ENCODE results near the gene UNC5B.

UNC5B gene

DNA sequence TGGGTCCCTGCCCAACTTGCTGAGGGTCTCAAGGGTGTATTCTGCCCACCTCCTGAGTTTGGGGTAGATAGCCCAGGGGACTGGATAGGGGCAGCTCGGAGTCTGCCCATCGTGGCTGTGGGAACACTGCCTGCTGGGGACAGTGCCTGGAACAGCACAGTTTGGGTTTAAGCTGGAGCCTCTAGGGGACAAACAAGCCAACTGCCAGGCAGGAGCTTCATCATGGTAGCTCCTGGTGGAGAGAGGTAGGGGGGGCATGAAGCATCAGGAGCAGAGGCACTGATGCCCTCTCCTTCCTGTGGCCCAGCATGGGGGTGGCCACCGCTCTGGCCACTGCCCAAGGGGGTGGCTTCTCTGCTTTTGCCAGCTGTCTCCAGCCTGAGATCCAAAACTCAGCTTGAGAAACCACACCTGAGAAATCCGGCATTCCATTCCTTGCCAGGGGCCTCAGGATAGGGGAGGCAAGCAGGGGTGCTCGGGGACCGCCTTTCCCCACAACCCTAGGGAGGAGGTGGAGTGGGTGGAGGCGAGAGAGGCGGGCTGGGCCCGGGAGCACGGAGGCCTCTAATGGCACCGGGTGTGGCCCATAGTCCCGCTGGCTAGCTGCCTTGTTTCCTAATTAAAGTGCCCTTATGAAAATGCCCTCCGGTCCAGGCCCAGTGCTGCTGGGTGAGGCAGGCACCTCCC lies 47.6 kb downstream of the UNC5B start:
- TF ChIP-seq, protein P1, sequence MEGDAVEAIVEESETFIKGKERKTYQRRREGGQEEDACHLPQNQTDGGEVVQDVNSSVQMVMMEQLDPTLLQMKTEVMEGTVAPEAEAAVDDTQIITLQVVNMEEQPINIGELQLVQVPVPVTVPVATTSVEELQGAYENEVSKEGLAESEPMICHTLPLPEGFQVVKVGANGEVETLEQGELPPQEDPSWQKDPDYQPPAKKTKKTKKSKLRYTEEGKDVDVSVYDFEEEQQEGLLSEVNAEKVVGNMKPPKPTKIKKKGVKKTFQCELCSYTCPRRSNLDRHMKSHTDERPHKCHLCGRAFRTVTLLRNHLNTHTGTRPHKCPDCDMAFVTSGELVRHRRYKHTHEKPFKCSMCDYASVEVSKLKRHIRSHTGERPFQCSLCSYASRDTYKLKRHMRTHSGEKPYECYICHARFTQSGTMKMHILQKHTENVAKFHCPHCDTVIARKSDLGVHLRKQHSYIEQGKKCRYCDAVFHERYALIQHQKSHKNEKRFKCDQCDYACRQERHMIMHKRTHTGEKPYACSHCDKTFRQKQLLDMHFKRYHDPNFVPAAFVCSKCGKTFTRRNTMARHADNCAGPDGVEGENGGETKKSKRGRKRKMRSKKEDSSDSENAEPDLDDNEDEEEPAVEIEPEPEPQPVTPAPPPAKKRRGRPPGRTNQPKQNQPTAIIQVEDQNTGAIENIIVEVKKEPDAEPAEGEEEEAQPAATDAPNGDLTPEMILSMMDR (IDR thresholded peaks at IDR 0.05; ENCODE audit: control insufficient read depth, insufficient read depth, low read depth, low read length, missing control alignments), result no peak
- no peak overlapping the region for H3K4me3 ChIP-seq (ENCODE audit: control insufficient read depth, low read depth, low read length)
- no peak for DNase-seq (ENCODE audit: low read depth)

DNA sequence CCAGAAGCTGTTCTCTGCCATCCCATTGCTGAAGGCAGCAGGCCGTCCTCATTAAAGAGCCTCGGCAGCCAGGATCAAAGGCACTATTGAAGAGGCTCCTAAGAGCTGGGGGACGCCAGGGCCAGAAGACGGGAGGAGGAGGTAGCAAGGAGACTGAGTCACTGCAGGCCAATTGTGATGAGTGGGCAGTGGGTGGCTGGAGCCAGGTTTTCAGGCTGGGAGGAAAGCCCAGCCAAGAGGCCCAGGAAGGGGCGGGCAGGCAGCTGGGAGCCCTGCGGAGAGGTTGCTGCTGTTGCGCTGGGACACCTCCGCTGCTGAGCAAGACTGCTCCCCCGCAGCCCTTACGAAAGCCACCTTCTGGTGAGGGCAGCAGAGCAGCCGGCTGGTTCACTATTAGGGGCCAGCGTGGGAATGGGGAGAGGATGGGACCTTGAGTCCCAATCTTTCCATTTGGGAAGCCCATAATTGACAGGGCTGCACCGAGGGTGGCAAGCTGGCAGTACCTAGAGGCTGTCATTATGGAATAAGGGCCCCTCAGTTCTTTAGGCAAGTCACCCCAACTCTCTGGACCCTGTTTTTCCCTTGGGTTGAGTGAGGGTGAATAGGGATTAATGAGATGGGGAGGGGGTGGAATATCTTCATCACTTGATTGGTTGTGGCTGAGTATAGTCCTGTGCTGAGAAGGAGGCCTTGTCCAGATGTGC lies 48.4 kb downstream of the UNC5B start:
- TF ChIP-seq, protein P1 (IDR thresholded peaks at IDR 0.05; ENCODE audit: control insufficient read depth, insufficient read depth, low read depth, low read length, missing control alignments), result peak; percentile 16
- no peak overlapping the region for H3K4me3 ChIP-seq (ENCODE audit: control insufficient read depth, low read depth, low read length)
- DNase-seq (ENCODE audit: low read depth), result no peak

DNA sequence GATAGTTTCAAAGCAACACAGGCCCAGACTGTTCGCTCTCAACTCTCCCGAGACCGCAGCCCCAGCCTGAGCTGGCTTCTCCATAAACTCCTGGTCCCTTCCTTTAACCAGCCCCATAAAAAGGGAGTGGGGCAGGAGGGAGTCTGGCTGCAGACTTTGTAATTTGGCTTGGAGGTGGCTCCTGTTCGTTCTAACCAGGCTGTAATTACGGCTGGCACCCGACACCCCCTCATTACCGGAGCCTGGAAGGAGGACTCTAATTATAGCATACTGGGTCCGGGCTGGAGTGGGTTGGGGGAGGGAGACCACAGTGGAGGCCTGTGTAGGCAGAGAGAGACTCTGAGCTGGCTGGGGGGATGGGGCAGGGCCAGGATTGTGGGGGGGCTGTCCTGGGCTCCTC lies 49.7 kb downstream of the UNC5B start:
- TF ChIP-seq, protein P1 (IDR thresholded peaks at IDR 0.05; ENCODE audit: control insufficient read depth, insufficient read depth, low read depth, low read length, missing control alignments), result no peak
- no peak for DNase-seq (ENCODE audit: low read depth)
- H3K4me3 ChIP-seq (ENCODE audit: control insufficient read depth, low read depth, low read length), result no peak overlapping the region

DNA sequence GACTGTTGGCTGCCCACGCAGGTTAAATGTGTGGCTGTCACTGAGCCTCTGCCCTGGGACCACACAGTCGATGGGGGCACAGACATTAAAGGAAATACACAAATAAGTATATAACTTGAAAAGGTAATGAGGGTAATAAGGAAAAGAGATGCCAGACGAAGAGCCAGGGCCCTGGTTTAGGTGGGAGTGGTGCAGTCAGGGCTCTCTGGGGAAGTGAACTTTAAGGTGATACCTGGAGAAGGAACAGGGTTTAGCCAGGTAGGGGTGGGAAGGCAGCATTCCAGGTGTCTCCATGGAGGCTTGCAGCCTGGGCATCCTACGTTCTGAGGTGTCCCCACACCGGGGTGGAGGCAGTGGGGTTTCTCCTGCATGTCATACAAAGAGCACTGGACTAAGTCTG lies 50.4 kb downstream of the UNC5B start:
- H3K4me3 ChIP-seq (ENCODE audit: control insufficient read depth, low read depth, low read length), result no peak overlapping the region
- DNase-seq (ENCODE audit: low read depth), result no peak
- TF ChIP-seq, protein P1 (IDR thresholded peaks at IDR 0.05; ENCODE audit: control insufficient read depth, insufficient read depth, low read depth, low read length, missing control alignments), result no peak

DNA sequence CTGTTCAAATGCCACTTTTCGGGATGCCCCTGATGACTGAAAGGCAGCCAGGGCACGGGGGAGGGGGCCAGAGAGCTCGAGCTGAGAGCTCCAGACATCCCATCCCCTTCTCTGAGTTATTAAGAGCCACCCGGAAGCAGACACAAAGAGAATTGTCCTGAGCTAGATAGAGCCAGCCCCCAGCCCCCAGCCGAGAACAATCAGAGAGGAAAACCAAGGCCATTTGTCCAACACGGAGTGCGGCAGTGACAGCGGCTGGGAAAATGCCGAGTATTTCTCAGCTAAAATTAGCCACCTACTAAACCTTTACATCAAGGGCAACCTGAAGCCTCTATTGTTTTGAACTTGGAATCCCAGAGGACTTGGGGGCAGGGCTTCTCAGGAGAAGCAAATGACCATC lies 51.0 kb downstream of the UNC5B start:
- TF ChIP-seq, protein P1 (IDR thresholded peaks at IDR 0.05; ENCODE audit: control insufficient read depth, insufficient read depth, low read depth, low read length, missing control alignments), result no peak
- no peak for DNase-seq (ENCODE audit: low read depth)
- H3K4me3 ChIP-seq (ENCODE audit: control insufficient read depth, low read depth, low read length), result no peak overlapping the region

DNA sequence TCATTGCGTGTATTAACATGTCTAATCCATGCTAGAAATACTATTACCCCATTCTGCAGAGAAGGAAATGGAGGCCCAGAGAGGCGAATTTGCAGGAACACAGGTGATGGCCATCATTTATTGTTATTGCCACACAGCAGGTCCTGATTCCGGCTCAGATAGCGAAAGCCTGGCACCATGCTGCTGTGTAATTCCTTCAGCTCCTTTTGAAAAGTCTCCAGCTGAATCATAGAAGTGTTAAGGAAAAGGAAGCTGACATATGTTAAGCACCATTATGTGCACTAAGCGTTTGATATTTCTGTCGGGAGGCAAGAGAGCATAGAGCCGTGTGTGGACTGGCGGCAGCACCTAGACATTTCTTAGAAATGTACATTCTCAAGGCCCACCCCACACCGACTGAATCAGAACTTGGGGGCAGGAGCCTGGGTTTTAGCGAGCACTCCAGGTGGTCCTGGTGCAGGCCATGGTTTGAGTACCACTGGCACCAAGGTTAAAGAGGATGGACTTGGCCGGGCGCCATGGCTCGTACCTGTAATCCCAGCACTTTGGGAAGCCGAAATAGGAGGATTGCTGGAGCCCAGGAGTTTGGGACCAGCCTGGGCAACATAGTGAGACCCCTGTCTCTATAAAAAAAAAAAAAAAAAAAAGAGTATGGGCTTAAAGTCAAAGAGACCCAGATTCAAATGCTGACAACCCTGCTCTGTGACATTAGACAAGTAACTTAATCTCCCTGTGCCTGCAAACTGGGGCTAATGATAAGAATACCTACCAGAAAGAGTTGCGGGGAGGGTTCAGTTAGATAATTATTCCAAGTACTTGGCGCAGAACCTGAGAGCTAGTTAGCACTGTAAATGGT lies 52.2 kb downstream of the UNC5B start:
- DNase-seq (ENCODE audit: low read depth), result no peak
- no peak overlapping the region for H3K4me3 ChIP-seq (ENCODE audit: control insufficient read depth, low read depth, low read length)
- TF ChIP-seq, protein P1 (IDR thresholded peaks at IDR 0.05; ENCODE audit: control insufficient read depth, insufficient read depth, low read depth, low read length, missing control alignments), result no peak
